NCI-H524 treated with DMSO at 0.1 percent for 48 hours (cell line): Measurements from ENCODE around the gene DARS2.
A peak's percentile ranks its signal among the peaks of the same experiment; 100 is the strongest.
"Not testable (repeated sequence)": the region's sequence is repeated elsewhere in the genome, so short reads cannot be mapped to it uniquely, and the experiment has no call there.

ENCODE experiments used
- DNase-seq: peaks from one replicate; lab custom pipeline; 2025; lab: John Stamatoyannopoulos, UW

DARS2 gene, protein sequence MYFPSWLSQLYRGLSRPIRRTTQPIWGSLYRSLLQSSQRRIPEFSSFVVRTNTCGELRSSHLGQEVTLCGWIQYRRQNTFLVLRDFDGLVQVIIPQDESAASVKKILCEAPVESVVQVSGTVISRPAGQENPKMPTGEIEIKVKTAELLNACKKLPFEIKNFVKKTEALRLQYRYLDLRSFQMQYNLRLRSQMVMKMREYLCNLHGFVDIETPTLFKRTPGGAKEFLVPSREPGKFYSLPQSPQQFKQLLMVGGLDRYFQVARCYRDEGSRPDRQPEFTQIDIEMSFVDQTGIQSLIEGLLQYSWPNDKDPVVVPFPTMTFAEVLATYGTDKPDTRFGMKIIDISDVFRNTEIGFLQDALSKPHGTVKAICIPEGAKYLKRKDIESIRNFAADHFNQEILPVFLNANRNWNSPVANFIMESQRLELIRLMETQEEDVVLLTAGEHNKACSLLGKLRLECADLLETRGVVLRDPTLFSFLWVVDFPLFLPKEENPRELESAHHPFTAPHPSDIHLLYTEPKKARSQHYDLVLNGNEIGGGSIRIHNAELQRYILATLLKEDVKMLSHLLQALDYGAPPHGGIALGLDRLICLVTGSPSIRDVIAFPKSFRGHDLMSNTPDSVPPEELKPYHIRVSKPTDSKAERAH

GRCh38 chr1:173824315-173825081 is at the start of gene DARS2, which contains the start of gene CENPL:
TSS of gene DARS2 (plus strand) at chr1:173824673. CDS start at chr1:173825230, 557 bp downstream.
TSS of gene CENPL (minus strand) at chr1:173824883. CDS start at chr1:173811299, 13,584 bp downstream.
- peak; percentile 87 for DNase-seq

DNA sequence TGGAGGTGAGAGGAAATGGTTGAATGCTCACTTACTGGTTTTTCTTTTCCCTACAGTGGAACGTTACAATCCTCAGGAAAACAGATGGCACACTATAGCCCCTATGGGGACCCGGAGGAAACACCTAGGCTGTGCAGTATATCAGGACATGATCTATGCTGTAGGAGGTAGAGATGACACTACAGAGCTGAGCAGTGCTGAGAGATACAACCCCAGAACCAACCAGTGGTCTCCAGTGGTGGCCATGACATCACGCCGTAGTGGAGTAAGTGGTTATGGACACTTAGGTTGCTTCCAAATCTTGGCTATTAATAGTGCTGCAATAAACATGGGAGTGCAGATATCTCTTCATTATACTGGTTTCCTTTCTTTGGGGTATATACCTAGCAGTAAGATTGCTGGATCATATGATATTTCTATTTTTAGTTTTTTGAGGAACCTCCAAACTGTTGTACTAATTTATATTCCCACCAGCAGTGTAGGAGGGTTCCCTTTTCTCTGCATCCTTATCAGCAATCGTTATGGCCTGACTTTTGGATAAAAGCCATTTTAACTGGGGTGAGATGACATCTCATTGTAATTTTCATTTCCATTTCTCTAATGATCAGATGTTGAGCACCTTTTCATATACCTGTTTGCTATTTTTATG is 48.8 kb upstream of the DARS2 start:
- DNase-seq = no peak

GRCh38 chr1:173779936-173780335 is 44.5 kb upstream of the DARS2 start:
- DNase-seq = no peak

DNA sequence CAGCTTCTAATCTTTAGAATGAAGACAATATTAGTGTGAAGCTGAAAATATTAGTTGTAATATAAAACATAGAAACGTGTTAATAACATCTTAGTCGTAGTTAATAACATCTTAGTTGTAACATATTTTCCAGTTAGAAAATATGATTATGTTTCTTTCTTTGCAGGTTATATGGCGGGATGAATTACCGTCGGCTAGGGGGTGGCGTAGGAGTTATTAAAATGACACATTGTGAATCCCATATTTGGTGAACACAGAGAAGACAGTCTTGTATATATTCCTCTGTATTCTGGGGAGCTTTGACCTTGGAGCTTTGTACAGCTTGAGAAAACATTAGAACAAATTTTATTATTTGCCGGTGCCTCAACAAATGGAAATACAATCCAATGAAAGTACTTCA is 39.5 kb upstream of the DARS2 start:
- DNase-seq = no peak

DNA sequence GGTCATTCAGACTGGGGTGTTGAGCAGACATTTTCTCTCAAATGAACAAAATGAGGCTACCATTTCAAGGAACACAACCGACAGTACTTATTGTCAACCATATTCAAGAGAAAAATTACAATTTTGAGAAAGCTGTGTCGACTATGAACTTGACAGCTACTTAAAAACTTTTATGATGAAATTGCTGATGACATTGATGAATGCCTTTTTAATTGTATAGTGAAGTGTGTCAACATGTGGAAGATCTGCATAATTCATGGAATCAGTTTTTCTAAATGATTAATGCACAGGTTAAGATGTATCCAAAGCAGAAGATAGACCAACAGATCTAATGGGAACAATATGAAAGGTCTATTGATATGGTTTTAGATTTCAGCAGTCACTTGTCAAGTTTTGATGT is 34.6 kb upstream of the DARS2 start:
- no peak for DNase-seq

- no peak for DNase-seq
Observed at GRCh38 chr1:173798078-173798477, 26.4 kb upstream of the DARS2 start.

DNA sequence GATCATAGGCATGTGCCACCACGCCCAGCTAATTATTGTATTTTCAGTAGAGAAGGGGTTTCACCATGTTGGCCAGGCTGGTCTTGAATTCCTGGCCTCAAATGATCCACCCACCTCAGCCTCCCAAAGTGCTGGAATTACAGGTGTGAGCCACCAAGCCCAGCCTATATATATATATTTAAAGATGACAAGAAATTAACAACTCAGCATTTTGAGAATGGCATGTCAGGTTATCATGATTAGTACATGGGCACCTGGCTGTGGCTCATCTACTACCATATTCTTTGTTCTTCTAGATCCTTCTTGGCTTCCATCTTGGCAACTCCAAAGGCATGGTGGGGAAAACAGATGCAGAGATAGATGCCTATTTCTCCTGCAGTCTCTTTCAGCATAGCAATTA is 24.5 kb upstream of the DARS2 start:
- DNase-seq = not testable (repeated sequence)

DNA sequence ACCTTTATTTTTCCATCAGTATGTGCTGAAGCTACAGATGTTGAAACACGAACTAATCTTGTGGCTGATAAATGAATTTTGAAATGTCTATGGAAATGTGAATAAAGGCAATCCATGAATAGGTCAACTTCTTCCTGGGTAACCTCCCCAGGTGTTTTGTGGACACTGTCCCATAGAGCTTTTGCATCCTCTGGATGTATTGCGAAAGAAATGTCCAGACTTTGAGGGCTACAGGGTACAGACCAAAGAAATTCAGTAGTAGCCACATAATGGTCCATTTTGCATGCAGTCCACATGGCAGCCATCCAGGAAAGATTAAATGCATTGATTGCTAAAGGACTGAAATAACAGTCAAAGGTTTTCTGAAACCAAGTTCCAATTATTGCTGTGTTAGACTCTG is 21.5 kb upstream of the DARS2 start:
- no peak for DNase-seq

DNA sequence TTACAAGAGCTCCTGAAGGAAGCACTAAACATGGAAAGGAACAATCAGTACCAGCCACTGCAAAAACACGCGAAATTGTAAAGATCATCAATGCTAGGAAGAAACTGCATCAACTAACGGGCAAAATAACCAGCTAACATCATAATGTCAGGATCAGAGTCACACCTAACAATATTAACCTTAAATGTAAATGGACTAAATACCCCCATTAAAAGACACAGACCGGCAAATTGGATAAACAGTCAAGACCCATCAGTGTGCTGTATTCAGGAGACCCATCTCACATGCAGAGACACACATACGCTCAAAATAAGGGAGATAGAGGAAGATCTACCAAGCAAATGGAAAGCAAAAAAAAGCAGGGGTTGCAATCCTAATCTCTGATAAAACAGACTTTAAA is 10.8 kb upstream of the DARS2 start:
- DNase-seq = not testable (repeated sequence)

DNA sequence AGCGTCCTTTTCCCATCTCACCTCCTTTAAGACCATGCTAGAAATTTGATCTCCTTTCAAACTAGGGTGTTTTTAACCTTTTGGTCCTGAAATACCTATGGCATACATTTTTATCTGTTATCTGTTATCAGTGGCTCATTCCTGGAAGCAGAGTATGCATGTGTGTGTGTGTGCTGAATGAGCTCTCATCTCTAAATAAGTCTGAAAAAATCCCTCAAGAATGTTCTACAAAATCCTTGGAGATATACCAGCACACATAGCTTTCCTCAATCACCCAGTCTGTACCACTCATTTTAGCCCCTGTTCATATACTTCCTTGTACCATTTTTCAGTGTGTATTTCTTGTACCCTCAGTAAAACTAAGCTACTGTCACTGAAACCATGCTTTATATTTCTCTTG is 6.0 kb upstream of the DARS2 start:
- no peak for DNase-seq

- no peak for DNase-seq
Observed at GRCh38 chr1:173821680-173822079, 2.8 kb upstream of the DARS2 start.

GRCh38 chr1:173823781-173824314 is 625 bp upstream of the DARS2 start:
- no peak for DNase-seq

- no peak for DNase-seq
Observed at GRCh38 chr1:173827611-173828010, 3.1 kb downstream of the DARS2 start.

DNA sequence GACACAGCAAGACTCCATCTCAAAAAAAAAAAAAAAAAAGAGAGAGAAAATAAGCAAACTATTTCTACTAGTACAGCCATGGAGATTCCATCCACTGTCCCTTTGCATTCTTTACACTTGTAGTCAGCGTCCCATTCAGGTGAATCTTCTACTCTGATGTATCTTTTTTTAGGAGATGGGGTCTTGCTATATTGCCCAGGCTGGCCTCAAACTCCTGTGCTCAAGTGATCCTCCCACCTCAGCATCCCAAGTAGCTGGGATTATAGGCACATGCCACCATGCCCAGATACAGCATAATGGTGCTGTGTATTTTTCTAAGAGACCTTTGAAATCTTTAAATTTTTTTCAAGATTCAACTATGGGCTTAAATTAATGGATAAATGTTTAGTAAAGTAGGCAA is 8.3 kb downstream of the DARS2 start:
- DNase-seq = no peak

DNA sequence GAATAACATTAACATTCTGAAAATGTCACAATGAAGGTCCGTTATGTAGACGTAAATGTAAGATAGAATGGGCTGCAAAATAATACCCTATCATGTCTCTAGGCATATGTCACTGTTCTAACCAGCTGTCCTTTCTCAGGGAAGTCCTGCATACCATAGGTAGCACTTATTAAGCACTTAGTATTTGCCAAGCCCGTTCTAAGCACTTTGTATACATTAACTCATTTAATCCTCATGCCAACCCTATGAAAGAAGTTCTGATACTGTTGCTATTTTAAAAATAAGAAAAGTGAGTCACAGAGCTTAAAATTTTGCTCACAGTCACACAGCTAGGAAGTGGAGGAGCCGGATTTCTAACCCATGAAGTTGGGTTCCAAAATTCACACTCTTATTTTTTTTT is 27.6 kb downstream of the DARS2 start:
- no peak for DNase-seq

DNA sequence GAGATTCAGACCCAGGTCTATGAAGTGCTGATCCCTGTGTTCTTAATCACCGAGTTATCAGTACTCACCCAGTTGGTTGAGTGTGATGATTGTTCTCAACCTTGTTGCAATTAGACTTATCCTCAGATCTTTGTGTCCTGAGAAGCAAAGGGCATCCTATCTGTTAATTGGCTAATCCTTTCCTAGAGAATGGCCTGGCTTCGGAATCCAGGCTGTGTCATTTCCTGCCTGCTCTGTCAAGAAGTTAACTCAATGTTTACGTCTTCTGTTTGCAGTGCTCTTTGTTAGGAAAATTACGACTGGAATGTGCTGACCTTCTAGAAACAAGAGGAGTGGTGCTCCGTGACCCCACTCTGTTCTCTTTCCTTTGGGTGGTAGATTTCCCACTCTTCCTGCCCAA is 28.6 kb downstream of the DARS2 start:
- DNase-seq = no peak

DNA sequence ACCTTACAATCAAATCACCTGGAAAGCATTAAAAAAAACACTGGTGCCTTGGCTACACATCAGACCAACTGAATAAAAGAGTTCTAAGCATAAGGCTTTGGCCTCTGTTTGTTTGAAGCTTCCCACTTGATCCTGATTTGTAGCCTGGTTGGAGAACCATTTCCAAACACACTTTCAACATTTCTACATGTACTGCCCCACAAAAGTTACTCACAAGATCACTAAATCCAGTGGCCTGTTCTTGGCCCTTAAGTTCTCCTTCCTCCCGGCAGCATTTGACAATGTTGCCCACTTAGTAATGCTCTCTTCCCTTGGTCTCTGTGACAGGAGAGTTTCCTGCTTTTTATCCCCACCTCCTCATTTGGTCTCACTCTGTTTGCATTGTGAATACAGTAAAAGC is 31.5 kb downstream of the DARS2 start:
- no peak for DNase-seq

GRCh38 chr1:173856903-173857302 is 32.4 kb downstream of the DARS2 start:
- DNase-seq = no peak

GRCh38 chr1:173857363-173857917 is 33.0 kb downstream of the DARS2 start:
- no peak for DNase-seq

DNA sequence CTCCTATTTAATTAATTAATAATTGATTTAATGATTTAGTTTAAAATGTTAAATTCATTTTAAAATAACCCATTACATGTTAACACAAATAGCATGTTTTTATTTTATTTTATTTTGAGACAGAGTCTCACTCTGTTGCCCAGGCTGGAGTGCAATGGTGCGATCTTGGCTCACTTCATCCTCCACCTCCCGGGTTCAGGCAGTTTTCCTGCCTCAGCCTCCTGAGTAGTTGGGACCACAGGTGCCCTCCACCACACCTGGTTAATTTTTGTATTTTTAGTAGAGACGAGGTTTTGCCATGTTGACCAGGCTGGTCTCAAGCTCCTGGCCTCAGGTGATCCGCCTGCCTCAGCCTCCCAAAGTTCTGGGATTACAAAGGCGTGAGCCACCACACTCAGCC is 35.1 kb downstream of the DARS2 start:
- not testable (repeated sequence) for DNase-seq

GRCh38 chr1:173860065-173860464 is 35.6 kb downstream of the DARS2 start:
- no peak for DNase-seq

DNA sequence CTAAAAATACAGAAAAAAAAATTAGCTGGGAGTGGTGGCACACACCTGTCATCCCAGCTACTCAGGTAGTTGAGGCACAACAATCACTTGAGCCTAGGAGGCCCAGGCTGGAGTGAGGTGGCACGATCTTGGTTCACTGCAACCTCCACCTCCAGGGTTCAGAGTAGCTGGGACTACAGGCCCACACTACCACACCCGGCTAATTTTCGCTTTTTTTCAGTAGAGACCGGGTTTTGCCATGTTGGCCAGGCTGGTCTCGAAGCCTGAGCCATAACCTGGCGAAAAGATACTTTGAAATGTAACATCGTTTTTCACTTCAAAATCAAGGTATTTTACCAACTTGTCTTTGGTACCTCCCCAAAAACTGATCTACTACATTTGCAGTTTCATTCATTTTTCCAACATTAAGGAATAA is 37.3 kb downstream of the DARS2 start:
- DNase-seq = no peak
